ENCODE data around the gene P2RY14.
"Not testable (repeated sequence)": the region's sequence is repeated elsewhere in the genome, so short reads cannot be mapped to it uniquely, and the experiment has no call there.

The P2RY14 gene

GRCh38 chr3:151265166-151265565 is 13.2 kb downstream of the P2RY14 start:
- FAIRE-seq: peak; percentile 48
- DNase-seq (ENCODE audit: insufficient read length, low spot score): no peak

DNA sequence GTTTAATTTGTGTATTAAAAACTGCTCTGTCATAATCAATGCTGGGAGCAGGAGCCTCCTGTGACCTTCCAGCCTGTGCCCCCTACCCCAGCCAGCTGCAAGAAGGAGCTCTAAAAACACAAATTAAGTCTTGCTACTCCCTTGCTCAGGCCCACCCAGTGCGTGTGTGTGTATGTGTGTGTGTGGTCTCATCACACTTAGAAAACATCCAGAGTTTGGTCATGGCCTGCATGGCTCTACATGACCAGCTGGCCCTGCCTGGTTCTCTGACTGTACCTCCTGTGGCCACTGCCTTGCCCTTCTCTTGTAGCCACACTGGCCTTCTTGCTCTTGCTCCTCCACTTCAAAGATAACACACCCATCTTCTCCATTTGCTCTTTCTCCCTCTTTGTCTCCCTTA is 13.7 kb downstream of the P2RY14 start:
- FAIRE-seq (no peak), DNase-seq (ENCODE audit: insufficient read length, low spot score) (no peak)

DNA sequence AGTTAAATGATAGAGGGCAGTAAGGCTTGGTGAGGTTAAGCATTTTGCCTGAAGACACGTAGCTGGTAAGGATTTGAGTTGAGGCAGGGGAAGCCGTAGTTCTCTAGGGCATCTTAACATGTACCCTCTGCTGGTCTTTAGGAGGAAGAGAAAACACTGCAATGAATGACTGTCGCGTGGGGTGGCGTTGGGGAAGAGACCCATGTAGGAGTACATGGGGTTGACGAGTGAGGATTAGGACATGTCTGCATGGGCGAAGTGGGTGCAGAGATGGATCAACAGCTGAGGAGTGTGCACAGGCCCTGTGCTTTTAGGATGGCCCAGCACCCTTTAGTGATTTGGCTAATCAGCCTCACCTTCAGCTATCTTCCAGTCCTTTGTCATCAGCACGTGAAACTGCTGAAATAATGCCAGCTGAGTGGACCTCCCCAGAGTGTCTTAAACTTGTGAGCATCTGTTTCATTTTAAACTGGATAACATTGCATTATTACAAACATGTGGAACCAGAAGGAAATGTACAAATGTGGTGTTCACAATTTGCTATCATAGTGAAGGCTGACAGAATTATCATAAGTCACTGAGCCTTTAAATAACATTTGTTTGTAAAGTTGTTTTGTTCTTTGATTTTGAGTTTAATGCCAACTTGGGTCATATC is 15.3 kb downstream of the P2RY14 start:
- no peak for FAIRE-seq
- DNase-seq (ENCODE audit: insufficient read length, low spot score): no peak

DNA sequence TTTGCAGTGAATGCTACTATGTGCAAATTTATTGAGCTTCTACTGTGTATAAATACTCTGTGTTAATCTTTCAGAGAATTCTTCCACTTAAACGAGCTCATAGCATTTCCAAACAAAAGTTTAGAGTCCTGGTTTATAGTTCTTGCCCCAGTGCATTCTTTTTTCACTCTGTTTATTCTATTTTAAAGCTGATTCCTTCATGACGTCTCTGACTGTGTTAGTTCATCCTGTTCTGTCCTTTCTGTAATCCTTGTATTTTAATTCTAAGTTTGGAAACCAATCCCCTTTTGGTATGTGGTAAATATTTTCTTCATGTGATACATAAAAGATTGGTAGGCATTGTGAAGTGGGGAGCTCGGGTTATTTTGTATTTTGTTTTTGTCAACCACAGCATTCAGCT is 18.7 kb downstream of the P2RY14 start:
- DNase-seq (ENCODE audit: insufficient read length, low spot score) (no peak), FAIRE-seq (no peak)

GRCh38 chr3:151256749-151257148 is 21.6 kb downstream of the P2RY14 start:
- DNase-seq (ENCODE audit: insufficient read length, low spot score): no peak
- FAIRE-seq: no peak

GRCh38 chr3:151248772-151249337 is 29.5 kb downstream of the P2RY14 start:
- no peak for DNase-seq (ENCODE audit: insufficient read length, low spot score)
- no peak for FAIRE-seq

GRCh38 chr3:151242006-151242405 is 36.3 kb downstream of the P2RY14 start:
- not testable (repeated sequence) for FAIRE-seq; DNase-seq (ENCODE audit: insufficient read length, low spot score)

DNA sequence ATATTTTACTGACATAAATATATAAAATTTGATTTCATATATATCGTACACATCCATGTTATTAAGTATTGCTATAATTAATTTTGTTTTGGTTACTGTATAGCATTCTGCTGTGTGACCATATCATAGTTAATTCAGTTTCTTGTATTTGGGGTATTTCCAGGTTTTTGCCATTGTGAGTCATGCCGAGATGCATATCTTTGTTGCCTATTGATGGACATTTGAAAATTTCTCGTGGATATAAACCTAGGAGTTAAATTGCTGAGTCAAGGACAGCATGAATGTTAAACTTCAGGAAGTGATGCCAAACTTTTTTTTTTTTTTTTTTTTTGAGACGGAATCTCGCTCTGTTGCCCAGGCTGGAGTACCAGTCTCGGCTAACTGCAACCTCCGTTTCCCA is 41.6 kb downstream of the P2RY14 start:
- no peak for FAIRE-seq
- no peak for DNase-seq (ENCODE audit: insufficient read length, low spot score)

GRCh38 chr3:151236316-151236715 is 42.0 kb downstream of the P2RY14 start:
- FAIRE-seq (no peak), DNase-seq (ENCODE audit: insufficient read length, low spot score) (no peak)

DNA sequence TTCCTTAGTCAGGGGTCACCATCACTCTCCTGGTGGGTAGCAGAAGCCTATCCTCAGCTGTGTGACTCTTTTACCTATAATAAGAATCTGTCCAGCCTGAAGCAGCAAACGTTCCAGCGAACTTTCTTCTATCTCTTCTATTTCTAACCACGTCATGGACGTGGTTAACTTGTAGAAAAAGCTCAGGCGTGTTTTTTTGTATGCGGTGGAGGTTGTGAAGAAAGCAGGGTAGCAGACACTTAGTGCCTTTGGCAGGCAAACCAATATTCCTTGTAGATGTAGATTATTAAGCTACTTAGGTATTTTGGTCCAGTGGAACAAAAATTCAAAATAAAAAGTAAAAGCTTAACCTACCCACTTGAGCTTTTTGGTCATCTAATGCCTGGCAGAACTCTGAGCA is 43.5 kb downstream of the P2RY14 start:
- DNase-seq (ENCODE audit: insufficient read length, low spot score) (no peak), FAIRE-seq (no peak)

DNA sequence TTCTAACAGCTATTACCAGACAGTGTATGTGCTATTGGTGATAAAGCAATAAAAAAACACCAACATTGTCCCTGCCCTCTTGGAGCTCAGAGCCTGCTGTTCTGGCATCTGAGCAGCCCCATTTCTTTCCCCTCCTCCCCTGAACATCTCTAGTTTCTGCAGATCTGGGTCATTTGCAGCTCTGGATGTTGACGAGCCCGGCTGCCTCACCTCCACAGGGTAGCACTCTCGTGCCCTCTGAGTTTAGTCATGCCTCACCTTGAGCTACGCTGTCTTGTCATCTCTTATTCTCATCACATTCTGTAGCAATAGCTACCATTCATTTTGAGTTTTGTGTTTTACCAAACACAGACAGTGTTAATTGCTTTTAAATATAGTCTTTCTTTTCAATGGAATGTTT is 45.4 kb downstream of the P2RY14 start:
- no peak for FAIRE-seq
- DNase-seq (ENCODE audit: insufficient read length, low spot score): no peak

GRCh38 chr3:151232403-151232802 is 45.9 kb downstream of the P2RY14 start:
- not testable (repeated sequence) for FAIRE-seq; DNase-seq (ENCODE audit: insufficient read length, low spot score)

- FAIRE-seq (peak; percentile 84), DNase-seq (ENCODE audit: insufficient read length, low spot score) (peak; percentile 33)
Measured at GRCh38 chr3:151230646-151231045, 47.7 kb downstream of the P2RY14 start.

- DNase-seq (ENCODE audit: insufficient read length, low spot score) (no peak), FAIRE-seq (no peak)
Measured at GRCh38 chr3:151228666-151229040, 49.7 kb downstream of the P2RY14 start.

- FAIRE-seq (peak; percentile 97), DNase-seq (ENCODE audit: insufficient read length, low spot score) (peak; percentile 55)
Measured at GRCh38 chr3:151227807-151228665, 50.3 kb downstream of the P2RY14 start.

DNA sequence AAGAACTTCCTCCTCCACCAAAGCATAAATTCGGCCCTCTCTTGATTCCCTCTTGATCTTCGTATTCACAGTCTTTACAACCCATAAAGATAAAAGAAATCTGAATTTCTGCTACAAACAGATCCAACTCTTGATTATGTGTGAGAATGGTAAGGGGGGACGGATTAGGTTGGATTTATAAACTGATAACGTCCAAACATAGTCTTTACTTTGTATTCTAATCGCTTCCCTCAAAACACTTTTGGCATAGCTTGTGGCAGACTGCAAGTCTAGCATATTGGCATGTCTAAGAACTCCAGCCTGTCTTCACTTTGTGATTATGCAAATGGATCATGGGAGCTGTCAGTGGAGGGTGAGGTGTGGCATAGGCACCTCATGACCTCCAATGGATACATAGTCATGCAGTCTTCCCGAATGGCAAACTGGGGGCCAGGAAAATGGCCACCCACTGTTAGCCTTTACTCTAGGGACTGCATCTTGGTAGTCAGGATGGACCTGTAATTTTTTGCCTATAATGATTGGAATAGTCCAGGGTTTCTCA is 51.0 kb downstream of the P2RY14 start:
- FAIRE-seq (no peak), DNase-seq (ENCODE audit: insufficient read length, low spot score) (no peak)

- DNase-seq (ENCODE audit: insufficient read length, low spot score): no peak
- FAIRE-seq: no peak
Measured at GRCh38 chr3:151226825-151227224, 51.5 kb downstream of the P2RY14 start.

DNA sequence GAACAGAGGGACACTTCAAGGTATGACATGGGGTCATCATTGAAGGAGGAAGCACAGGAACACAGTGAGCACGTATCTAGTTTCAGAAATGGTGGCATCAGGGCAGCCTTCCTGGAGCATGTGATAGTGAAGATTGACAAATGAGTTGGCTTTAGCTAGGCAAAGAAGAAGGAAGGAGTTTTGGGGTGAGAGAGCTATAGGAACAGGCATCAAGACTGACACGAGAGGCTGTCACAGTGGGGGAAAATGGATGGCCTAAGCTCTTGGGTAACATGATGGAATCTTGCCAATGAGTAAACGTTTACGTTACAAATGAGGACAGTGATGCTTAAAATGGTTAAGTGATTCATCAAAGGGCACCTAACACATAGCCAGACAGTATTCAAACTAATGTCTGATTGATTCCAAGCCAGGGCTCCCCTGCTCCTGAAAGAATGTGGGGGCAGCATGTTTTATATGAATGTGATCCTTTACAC is 52.2 kb downstream of the P2RY14 start:
- FAIRE-seq: no peak
- no peak for DNase-seq (ENCODE audit: insufficient read length, low spot score)

DNA sequence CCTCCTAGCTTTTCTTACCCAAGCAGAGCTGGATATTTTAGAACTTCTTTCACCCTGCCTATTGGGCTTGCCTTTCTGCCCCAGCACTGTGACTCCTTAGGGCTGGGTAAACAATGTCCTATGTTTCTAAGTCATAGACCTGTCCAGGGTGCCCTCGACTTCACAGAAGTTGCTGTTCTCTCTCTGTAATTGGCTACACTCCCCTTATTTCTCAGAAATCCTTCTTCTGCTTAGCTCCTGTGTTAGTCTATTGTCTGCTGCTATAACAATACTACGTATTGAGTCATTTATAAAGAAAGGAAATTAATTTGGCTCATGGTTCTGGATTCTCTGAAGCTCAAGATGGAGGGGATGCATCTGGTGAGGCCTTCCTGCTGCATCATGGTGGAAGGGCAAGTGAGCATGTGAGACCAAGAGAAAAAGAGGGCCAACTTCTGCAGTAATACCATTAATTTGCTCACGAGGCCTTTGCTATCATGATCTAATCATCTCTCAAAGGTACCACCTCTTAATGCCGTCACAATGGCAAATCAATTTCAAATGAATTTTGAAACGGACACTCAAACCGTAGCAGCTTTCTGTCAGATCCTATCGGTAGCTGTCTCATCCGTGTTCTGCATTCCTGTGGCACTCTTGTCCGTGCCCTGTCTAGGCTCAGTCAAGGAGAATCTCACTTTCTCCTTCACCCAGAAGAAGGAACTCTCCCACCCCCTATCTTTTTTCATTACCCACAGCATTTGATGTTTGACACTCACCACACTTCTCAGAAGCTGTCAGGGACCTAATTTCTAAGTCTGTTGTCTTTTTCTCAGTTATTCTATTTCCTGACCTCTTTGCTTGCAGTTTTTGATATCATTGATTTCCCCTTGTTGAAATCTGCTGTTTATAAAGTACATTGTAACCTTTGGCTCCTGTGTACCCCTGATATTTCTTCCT is 53.0 kb downstream of the P2RY14 start:
- DNase-seq (ENCODE audit: insufficient read length, low spot score) (no peak), FAIRE-seq (no peak)

DNA sequence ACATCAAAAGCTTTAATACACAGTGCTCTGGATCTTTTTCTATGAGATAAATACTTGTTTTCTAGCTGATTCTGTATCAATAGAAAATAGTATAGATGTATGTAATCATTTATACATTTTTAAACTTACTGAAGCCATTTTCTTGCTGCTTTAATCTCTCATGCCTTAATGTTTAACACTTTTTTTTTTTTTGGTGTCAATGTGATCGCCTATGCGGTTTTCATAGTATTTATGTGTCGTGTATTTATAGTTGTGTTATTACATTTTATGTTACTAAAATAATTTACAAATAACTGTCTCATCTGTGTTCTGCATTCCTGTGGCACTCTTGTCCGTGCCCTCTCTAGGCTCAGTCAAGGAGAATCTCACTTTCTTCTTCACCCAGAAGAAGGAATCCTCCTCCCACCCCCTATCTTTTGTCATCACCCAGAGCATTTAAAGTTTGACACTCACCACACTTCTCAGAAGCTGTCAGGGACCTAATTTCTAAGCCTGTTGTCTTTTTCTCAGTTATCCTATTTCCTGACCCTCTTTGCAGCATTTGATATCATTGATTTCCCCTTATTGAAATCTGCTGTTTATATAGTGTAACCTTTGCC is 54.0 kb downstream of the P2RY14 start:
- FAIRE-seq (no peak), DNase-seq (ENCODE audit: insufficient read length, low spot score) (no peak)

Measured in GM19239 (cell line).